Mucosa of gallbladder (tissue), 1 donor: ENCODE results near the gene NOL9. TPM values are rescaled to one million over a fixed set of nuclear protein-coding genes. Genes with fewer than 3 reads are reported as not detected.

Experiments
- DNase-seq: peaks from one replicate; pipeline ENCODE4 v3.0.0-alpha.2; 2020; ENCODE audit warnings: low spot score
- total RNA-seq: library from RNA; stranded (reverse); gene quantifications from one replicate; pipeline ENCODE4 v1.2.1, GENCODE V29; 2021
- donor health status: DM: no; HTN: no; CAD: no.

Gene NOL9
- total RNA-seq, 1 donor from 2014 or later, result 24.2 TPM

- no peak for DNase-seq
Measured at GRCh38 chr1:6590046-6590445, 35.7 kb upstream of the NOL9 start.

GRCh38 chr1:6588893-6589520 is 34.7 kb upstream of the NOL9 start:
- no peak for DNase-seq

- DNase-seq, result no peak
Measured at GRCh38 chr1:6588128-6588892, 34.0 kb upstream of the NOL9 start.

GRCh38 chr1:6587261-6588005 is 33.1 kb upstream of the NOL9 start:
- DNase-seq, result no peak

GRCh38 chr1:6586404-6586816 is 32.1 kb upstream of the NOL9 start:
- no peak for DNase-seq

- no peak for DNase-seq
Measured at GRCh38 chr1:6585841-6586240, 31.5 kb upstream of the NOL9 start.

- DNase-seq, result no peak
Measured at GRCh38 chr1:6585081-6585722, 30.9 kb upstream of the NOL9 start.

GRCh38 chr1:6584126-6585080 is 30.1 kb upstream of the NOL9 start:
- no peak for DNase-seq

GRCh38 chr1:6582370-6582769 is 28.1 kb upstream of the NOL9 start:
- peak; percentile 75 for DNase-seq

GRCh38 chr1:6581561-6582305 is 27.4 kb upstream of the NOL9 start:
- no peak for DNase-seq

- DNase-seq, result no peak
Measured at GRCh38 chr1:6580593-6581409, 26.5 kb upstream of the NOL9 start.

GRCh38 chr1:6580119-6580592 is 25.8 kb upstream of the NOL9 start:
- DNase-seq, result no peak

- peak; percentile 99 for DNase-seq
Measured at GRCh38 chr1:6579374-6580118, 25.2 kb upstream of the NOL9 start, which contains the start of gene ZBTB48. ZBTB48 (plus strand) TSS chr1:6579994; CDS start chr1:6580610, 616 bp downstream.

GRCh38 chr1:6578624-6579373 is 24.5 kb upstream of the NOL9 start:
- no peak for DNase-seq

GRCh38 chr1:6577831-6578525 is 23.7 kb upstream of the NOL9 start:
- no peak for DNase-seq

GRCh38 chr1:6574818-6575217 is 20.5 kb upstream of the NOL9 start:
- no peak for DNase-seq

GRCh38 chr1:6574025-6574620 is 19.8 kb upstream of the NOL9 start:
- no peak for DNase-seq
